ENCODE results near the gene WDR12.
"Not testable (repeated sequence)": the region's sequence is repeated elsewhere in the genome, so short reads cannot be mapped to it uniquely, and the experiment has no call there.

- TF ChIP-seq CTCF (IDR thresholded peaks at IDR 0.05; ENCODE audit: extremely low read depth in 1 of 2, insufficient read depth in 1 of 2, low read depth in 1 of 2, low read length in 2 of 2); POLR2A (IDR thresholded peaks at IDR 0.05; ENCODE audit: low read depth, low read length); GATA2 (IDR thresholded peaks at IDR 0.05; ENCODE audit: insufficient read depth, insufficient read length, low read depth, low read length); MYC (IDR thresholded peaks at IDR 0.05; ENCODE audit: low read depth, low read length); EZH2 (IDR thresholded peaks at IDR 0.05; ENCODE audit: borderline replicate concordance, low read depth, low read length, severe bottlenecking); MAX (IDR thresholded peaks at IDR 0.05; ENCODE audit: insufficient read depth, insufficient read length): not testable (repeated sequence)
- TF ChIP-seq POLR2AphosphoS5 (IDR thresholded peaks at IDR 0.05; ENCODE audit: insufficient read depth, low read depth, low read length) = peak; percentile 8
Measured at GRCh38 chr2:202912342-202913201, 1.1 kb upstream of the WDR12 start.

All from endothelial cell of umbilical vein (primary cell).